ENCODE data around the gene CEMIP. TPM values are rescaled to one million over a fixed set of nuclear protein-coding genes. Genes with fewer than 3 reads are reported as not detected.

The CEMIP gene
- total and polyA plus RNA-seq, 12 donors = 0.01 to 1.9 (median 0.23) TPM; not detected in 1

GRCh38 chr15:80838012-80838411 is 58.8 kb downstream of the CEMIP start:
- no peaks in the 10 kb centered on the region for H3K36me3 ChIP-seq
- peaks cover 0 to 30% (median 7%) of the 10 kb centered on the region in 7 donors for H3K27me3 ChIP-seq
- no peak overlapping the region for H3K27ac ChIP-seq
- intact Hi-C loops (cut with DNase I) = no loop called here
- DNase-seq (no peak), ATAC-seq (no peak)
- no peaks in the 10 kb centered on the region for H3K9me3 ChIP-seq
- 86 to 89% methylated on average over 11 of the region's 11 CpGs for WGBS, 2 donors
- no peak overlapping the region for H3K4me3 ChIP-seq
- H3K4me1 ChIP-seq = no peaks in the 10 kb centered on the region
- TF ChIP-seq CTCF (IDR thresholded peaks at IDR 0.05) = no peak

GRCh38 chr15:80838666-80839065 is 59.5 kb downstream of the CEMIP start:
- ATAC-seq (no peak), DNase-seq (no peak)
- intact Hi-C loops (cut with DNase I) = no loop called here
- H3K4me3 ChIP-seq = no peak overlapping the region
- TF ChIP-seq CTCF (IDR thresholded peaks at IDR 0.05) = no peak
- H3K4me1 ChIP-seq = no peaks in the 10 kb centered on the region
- no peak overlapping the region for H3K27ac ChIP-seq
- WGBS, 2 donors = 83 to 88% methylated on average over 7 of the region's 7 CpGs
- peaks cover 0 to 36% (median 9%) of the 10 kb centered on the region in 7 donors for H3K27me3 ChIP-seq
- H3K9me3 ChIP-seq = no peaks in the 10 kb centered on the region
- no peaks in the 10 kb centered on the region for H3K36me3 ChIP-seq

- TF ChIP-seq CTCF (IDR thresholded peaks at IDR 0.05) = no peak
- Histone ChIP-seq H3K27ac (no peak overlapping the region), H3K27me3 (peaks cover 0 to 41% (median 9%) of the 10 kb centered on the region in 7 donors), H3K4me1 (no peaks in the 10 kb centered on the region), H3K4me3 (no peak overlapping the region), H3K9me3 (no peaks in the 10 kb centered on the region), H3K36me3 (no peaks in the 10 kb centered on the region)
- 80 to 89% methylated on average over 3 of the region's 3 CpGs for WGBS, 2 donors
- DNase-seq (no peak), ATAC-seq (no peak)
- intact Hi-C loops (cut with DNase I) = no loop called here
Measured at GRCh38 chr15:80839764-80840130, 60.6 kb downstream of the CEMIP start.

GRCh38 chr15:80840182-80841130 is 61.3 kb downstream of the CEMIP start:
- DNase-seq (no peak), ATAC-seq (no peak)
- 90 to 92% methylated on average over 22 of the region's 22 CpGs for WGBS, 2 donors
- no peaks in the 10 kb centered on the region for H3K9me3 ChIP-seq
- intact Hi-C loops (cut with DNase I) = no loop called here
- peaks cover 0 to 41% (median 9%) of the 10 kb centered on the region in 7 donors for H3K27me3 ChIP-seq
- H3K4me3 ChIP-seq = no peak overlapping the region
- no peaks in the 10 kb centered on the region for H3K36me3 ChIP-seq
- H3K4me1 ChIP-seq = no peaks in the 10 kb centered on the region
- H3K27ac ChIP-seq = no peak overlapping the region
- TF ChIP-seq CTCF (IDR thresholded peaks at IDR 0.05) = no peak

Measured in heart right ventricle (tissue), 16 donors.